Measurements from ENCODE around the gene FAP.

The FAP gene

DNA sequence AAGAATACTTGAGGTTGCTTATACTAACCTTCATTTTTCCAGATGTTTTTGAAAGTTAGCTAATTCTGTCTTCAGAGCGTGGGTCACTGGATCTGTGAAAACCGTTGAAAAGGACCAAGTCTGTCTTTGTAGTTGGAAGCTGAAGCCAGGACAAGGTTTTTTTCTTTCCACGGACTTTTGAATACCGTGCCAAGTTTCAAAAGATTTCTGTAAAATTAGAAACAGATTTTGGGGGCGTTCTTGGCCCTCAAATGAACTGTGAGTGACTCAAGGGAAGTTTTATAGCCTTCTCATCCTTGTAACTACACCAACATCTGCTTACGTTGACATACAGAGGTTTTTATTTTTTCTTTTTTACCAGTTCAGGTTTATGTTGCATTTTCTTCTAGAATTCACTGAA is at the start of gene FAP:
Gene FAP (minus strand): TSS at position 152 of the 400 bp plus-strand sequence. CDS start 118 bp downstream, at position 34.
- DNase-seq: no peak

DNA sequence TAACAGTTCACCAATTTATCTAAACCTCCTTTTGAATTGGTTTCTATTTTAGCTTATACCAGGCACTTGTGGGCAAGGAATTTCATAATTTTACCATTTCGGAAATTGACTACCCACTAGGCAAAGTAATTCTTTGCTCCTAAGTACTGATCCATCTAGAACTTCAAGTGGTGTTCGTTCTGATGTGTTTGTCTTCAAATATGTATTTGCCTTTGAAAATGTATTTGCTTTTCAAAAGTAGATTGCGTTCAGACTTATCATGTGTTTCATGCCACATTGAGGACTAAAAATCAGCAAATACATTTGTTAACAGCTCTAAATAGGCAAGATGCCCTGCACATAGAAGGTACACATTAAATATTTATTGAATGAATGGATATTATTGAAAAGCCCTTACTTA is 48.5 kb upstream of the FAP start:
- no peak for DNase-seq

GRCh38 chr2:162282765-162283425 is 39.6 kb upstream of the FAP start:
- DNase-seq: no peak

DNA sequence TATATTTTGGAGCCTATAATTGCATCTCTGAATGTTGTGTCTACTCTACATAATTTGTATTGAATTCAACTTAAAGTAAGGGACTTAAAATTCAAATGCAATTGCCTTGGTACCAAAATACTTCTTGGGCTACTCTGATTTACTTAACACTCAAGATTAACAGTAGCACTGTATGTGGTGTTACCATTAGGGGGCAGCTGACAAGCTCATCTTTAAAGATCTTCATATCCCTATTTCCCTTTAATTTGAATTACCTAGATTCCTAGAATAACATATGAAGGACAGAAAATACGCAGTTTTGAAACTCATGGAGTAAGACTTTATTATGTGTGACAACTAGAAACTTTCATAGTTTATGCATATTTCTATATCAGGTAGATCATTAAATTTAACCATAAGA is 37.4 kb upstream of the FAP start:
- DNase-seq: no peak

DNA sequence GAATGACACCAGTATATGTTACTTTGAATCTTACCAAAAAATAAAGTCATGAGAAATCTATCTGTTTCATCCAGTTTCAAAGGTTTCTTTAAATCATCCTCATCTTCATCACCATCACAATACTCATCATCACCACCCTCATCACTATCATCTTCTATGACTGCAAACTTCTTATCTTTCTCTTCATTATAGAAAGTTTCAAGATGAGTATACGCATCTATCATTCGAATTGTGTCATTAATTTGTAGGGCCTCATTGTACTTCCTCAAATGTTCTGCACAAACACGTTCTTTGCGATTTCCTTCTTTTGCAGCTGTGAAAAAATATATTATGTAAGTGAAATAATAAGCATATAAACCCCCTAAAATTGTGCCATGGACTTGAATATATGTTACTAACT is 34.1 kb upstream of the FAP start:
- DNase-seq: no peak

DNA sequence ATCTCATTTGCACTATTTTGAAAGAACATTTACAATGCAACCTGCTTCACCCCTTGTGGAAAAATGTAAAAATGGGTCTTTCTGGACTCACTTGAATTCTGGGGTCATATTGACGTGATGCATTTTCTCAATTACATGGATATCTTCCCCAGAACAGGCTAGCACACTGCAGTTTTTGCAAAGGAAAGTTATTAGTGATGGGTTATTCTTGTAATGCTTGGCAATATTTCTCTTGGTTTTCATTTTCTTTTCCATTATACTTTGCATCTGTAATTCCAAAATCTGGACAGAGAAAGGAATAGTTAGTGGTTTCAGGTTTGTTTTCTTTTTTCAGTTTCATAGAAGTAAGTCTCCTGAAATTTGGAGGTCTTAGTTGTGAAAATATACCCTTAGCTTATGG is 24.8 kb upstream of the FAP start:
- DNase-seq: no peak

DNA sequence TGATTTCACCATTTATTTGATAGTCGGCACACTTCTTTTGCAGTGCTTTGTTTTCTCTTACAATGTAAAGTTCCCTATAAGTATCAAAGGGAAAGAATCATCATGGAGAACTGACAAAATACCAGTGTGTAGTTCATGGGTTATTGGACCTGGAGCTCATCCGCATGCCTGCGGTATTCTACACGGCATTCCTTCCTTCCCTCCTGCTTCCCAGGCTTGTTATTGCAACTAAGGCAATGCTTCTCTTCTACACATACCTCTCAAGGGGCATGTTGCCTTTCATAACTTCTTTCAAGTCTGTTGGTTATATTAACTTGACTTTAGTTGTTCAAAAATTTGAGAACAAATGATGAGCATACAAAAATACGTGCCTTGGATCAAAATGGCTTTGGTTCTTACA is 24.3 kb upstream of the FAP start:
- DNase-seq: no peak

DNA sequence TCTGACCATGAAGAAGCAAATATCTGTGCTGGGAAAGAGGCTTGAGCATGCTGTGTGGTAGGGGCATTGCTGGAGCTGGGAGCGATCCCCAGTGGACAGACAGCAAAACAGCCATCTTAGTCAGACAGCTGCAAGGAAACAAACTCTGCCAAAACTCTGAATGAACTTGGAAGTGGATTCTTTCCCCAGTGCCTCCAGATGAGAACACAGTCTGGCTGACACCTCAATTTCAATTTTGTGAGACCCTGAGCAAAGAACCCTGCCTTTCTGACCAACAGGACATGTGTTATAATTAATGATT is 23.2 kb upstream of the FAP start:
- DNase-seq: no peak

DNA sequence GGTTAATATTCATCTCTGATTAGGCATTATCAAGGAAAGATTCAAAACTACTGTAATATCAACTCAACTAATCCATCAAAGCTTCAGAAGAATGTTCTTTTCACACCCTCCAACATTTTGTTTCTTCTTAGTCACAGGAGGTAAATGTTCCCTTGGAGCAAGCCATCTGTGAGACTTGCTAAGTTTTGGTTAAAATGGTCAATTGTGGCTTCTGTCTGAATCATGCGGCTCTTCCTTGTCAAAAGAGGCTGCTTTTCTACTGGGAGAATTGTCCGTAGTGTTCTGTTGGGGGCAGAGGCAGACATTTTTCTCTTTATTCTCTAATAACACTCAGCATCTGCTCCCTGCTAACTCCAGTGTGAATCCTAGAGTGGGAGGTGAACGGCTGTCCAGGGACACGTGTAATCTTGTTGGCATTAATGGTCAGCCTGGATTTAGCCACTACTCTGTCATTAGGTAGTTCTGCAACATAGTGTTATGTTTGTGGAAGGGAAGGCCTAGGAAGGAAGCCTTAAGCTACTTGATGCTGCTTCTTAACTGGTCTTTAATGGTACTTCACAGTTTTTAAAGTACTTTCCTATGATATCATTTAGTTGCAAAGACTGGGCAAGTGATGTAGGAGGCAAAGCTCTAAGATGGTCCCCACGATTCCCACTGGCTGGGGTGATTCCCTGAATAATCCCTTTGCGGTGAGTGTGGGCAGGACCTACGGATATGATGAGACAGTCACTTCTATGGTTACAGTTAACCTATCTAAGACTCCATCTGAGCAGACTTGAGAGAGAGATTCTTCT is 22.6 kb upstream of the FAP start:
- DNase-seq: no peak

GRCh38 chr2:162261032-162261945 is 18.0 kb upstream of the FAP start:
- no peak for DNase-seq

DNA sequence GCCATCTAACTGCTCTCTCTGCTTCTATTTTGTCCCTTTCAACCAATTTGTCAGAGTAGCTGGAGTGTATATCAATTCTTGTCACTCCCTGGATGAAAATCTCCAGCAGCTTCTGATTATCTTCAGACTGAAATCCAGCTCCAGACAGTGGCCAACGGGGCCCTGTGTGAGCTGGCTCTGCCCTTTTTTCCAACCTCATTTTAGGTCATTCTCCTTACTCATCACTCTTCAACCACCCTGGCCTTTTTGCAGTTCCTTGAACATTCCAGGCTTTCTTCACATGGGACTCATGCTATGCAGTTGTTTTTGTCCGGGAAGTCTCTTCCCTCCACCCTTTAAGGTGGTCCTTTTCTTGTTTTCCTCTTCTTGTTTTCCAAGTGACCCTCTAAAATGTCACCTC is 15.4 kb upstream of the FAP start:
- no peak for DNase-seq

DNA sequence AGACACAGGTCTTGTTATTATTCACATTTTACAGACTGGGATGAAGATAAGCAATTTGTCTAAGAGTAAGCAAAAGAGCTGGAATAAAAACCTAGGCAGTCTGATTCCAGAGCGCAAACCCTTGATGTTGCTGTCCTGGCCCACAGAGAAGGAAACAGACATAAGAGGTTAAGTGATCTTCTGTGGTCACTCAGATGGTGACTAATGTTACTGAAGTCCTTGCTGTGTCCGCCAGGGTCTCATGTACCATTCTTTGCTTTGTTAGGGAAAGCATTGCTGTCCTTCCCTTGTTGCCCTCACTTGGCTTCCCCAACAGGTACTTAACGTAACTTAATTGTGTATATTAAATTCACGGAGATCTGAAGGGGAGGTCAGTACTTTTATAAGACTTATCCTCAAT is 14.9 kb upstream of the FAP start:
- DNase-seq: no peak

DNA sequence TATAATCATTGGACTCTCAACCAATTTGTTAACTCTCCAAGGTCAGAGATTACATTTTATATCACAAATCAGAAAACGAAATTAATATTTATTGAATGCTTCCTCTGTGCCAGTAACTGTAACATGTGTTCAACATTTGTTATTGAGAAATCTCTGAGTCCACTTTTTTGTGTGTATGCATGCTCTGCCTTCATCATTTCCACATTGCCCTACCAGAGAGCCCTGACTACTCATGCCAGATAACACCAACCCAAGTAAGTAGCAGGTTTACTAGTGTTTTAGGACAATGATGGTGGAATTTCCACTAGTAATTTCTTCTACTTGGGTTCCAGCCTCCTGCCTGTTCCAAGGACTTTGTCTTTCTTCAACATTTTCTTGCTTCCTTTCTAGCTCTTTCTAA is 14.2 kb upstream of the FAP start:
- no peak for DNase-seq

GRCh38 chr2:162256591-162256991 is 13.3 kb upstream of the FAP start:
- DNase-seq: no peak

GRCh38 chr2:162254236-162254871 is 11.1 kb upstream of the FAP start:
- DNase-seq: no peak

DNA sequence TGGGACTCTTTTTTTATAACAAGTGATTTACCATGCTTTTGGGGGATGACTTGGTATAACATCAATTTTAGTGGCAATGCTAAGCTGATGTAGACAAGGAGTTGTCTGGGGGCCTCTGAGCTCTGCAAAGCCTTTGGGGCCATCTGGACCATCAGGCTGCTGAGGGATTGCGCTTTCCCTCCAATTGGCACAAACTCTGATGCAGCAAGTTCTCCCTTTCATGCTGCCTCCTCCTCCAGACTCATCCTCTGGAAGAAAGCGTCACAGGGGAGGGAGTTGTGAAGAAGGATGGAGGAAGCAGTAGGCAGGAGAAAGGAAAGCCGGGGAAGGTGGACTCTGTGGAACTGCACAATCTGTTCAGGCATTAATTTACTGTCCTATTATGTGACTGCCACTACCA is 10.2 kb upstream of the FAP start:
- no peak for DNase-seq

DNA sequence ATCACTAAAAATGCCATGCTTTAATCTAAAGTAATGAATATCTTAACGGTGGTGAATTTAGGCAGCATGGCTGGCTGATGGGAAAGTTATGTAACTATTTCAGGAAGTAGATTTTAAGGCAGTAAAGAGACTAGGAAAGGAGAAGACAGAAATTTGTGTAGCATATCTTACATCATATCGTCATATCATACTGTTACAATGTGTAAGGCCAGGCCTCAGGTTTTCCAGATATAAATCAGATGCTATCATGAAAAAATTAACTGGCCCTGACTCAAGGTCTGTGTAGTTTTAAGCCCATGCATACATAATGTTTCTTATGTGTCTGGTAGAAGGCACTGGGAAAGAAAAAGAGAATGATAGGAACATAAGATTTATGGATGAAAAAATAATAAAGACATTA is 8.9 kb upstream of the FAP start:
- no peak for DNase-seq

- DNase-seq: no peak
These were observed 2.5 kb upstream of the FAP start for GRCh38 chr2:162245781-162246180.

DNA sequence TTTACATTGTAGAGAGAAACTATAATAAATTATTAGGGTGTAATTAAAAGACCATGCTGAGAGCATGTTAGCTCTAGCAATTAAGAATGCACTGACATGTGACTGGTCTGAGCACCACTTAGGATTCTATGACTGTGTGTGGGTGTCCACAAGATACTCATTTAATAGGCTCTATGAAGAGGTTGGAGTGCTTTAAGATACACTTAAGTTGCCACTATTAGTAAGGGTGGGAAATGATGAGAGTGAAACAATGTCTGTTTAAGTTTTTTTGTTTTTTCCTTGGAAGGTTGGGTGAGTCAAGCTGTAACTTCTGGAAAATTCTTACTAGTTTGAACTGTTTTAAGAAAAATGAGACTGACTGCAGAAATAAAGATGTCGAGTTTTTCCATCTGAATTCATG is 1.8 kb upstream of the FAP start:
- no peak for DNase-seq

DNA sequence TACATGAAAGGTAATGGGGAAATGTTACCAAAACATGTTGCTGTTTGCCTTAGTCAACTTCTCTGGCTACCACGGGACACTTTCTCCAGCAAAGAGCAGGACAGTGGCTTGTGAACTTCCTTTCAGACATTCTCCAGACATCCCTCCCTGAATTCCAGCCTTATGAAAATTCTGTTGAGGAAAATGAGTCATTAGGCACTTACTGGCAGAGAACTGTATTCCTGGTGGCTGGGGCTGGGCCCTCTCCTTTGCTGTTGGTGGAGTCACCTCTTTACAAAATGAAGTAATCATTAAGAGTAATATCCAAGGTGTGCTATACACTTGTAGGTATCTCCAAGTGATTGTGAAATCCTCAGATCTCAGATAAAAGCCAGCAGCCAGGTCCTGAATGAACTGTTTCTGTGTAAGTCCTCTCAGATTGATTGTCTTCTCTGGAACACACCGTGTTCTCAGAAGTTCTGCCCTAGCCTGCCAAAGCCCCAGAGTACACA is 1.3 kb upstream of the FAP start:
- no peak for DNase-seq

GRCh38 chr2:162243715-162244114 is 470 bp upstream of the FAP start:
- no peak for DNase-seq

DNA sequence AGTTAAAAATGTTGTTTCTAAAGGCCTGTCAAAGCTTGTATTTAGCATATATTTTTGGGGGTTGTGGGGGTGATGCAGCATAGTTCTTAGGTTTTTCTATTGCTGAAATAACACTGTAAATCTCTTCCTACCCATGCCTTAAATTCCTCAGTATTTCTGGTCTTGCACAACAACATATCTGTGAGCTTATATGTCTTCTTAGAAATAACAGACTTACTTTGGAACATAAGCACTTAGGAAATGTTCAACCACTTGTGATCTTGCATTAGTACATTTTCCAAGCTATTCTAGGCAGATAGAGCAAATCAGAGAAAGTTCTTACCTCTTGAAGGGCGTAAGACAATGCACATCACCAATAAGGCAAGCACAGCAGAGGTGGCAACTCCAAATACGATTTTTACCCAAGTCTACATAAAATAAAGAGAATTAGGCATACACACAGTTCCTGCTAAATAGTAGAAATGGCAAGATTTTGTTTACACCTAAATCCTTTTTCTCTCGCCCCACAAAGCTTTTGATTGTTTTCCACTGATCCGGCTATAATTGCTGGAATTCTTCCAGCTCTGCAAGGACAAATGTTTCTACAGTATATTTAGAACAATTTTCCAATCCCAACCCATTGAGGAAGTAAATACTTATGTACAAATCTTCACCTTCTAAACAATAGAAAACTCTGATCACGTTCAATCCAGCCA is 512 bp downstream of the FAP start:
- DNase-seq: no peak

DNA sequence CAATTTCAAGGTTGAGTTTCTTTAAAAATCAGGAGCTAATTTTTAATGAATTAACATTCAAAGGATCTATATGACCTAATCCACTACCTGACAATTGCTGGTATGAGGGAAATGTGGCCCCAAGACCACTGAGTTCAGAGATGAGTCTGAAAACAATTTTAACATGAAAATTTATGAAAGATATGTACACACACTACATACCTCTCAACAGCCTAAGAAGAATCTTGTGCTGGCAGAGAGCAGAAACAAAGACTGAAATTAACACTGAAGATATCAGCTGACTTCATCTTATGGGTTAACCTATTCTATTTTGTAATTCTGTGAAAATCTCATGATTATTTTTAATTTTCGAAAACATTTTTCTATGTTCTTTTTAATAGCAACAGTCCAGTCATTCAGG is 1.7 kb downstream of the FAP start:
- DNase-seq: no peak
